Progenitor cell of endocrine pancreas (in vitro differentiated cells): ENCODE measurements around the gene GTPBP6. TPM values are rescaled to one million over a fixed set of nuclear protein-coding genes. Genes with fewer than 3 reads are reported as not detected.

ENCODE experiments used
- DNase-seq: peaks from one replicate; pipeline ENCODE4 v3.0.0; 2021; ENCODE audit warnings: low spot score; ENCODE audit not compliant: unreplicated experiment
- H3K27ac Mint-ChIP-seq: 2 replicates; pipeline ENCODE4 v1.8.0; 2021; ENCODE audit warnings: mild to moderate bottlenecking, moderate library complexity, mixed read lengths
- H3K27me3 Mint-ChIP-seq: 2 replicates; pipeline ENCODE4 v1.8.0; 2021; ENCODE audit warnings: mixed read lengths
- H3K36me3 Mint-ChIP-seq: 2 replicates; pipeline ENCODE4 v1.8.0; 2022; ENCODE audit warnings: mixed read lengths; ENCODE audit not compliant: insufficient read depth
- H3K4me1 Mint-ChIP-seq: 2 replicates; pipeline ENCODE4 v1.8.0; 2021; ENCODE audit warnings: low read depth, mixed read lengths
- H3K4me3 Mint-ChIP-seq: 2 replicates; pipeline ENCODE4 v1.8.0; 2021; ENCODE audit warnings: low read depth, mild to moderate bottlenecking, moderate library complexity, mixed read lengths
- H3K9me3 Mint-ChIP-seq: 2 replicates; pipeline ENCODE4 v1.8.0; 2021; ENCODE audit warnings: low read depth, mixed read lengths
- CTCF ChIP-seq: fragments of 200-600 bp; sonication (generic); IDR thresholded peaks from one replicate; pipeline ENCODE4 v1.5.0; 2021; ENCODE audit warnings: antibody characterized with exemption, mild to moderate bottlenecking; ENCODE audit not compliant: unreplicated experiment
- total RNA-seq: library from RNA; stranded (reverse); gene quantifications from 2 replicates; pipeline ENCODE4 v1.2.1, GENCODE V29; 2021

GTPBP6 gene
- total RNA-seq, 1 donor from 2014 or later: 72.7 TPM

- H3K4me3 Mint-ChIP-seq: no peak overlapping the region
- peaks cover 42% of the 10 kb centered on the region for H3K36me3 Mint-ChIP-seq
- no peak for TF ChIP-seq CTCF
- no peaks in the 10 kb centered on the region for H3K27me3 Mint-ChIP-seq
- peaks cover 15% of the 10 kb centered on the region for H3K9me3 Mint-ChIP-seq
- DNase-seq: no peak
- no peak overlapping the region for H3K27ac Mint-ChIP-seq
- peaks cover 1% of the 10 kb centered on the region for H3K4me1 Mint-ChIP-seq
Measured at GRCh38 chrX:362937-363620, 44.5 kb upstream of the GTPBP6 start.

- no peak overlapping the region for H3K4me3 Mint-ChIP-seq
- peaks cover 15% of the 10 kb centered on the region for H3K9me3 Mint-ChIP-seq
- H3K27me3 Mint-ChIP-seq: no peaks in the 10 kb centered on the region
- H3K4me1 Mint-ChIP-seq: peaks cover 1% of the 10 kb centered on the region
- no peak for TF ChIP-seq CTCF
- H3K36me3 Mint-ChIP-seq: peaks cover 46% of the 10 kb centered on the region
- H3K27ac Mint-ChIP-seq: no peak overlapping the region
- no peak for DNase-seq
Measured at GRCh38 chrX:362351-362750, 43.8 kb upstream of the GTPBP6 start.

GRCh38 chrX:361231-362145, 42.9 kb upstream of the GTPBP6 start:
- peaks cover 50% of the 10 kb centered on the region for H3K36me3 Mint-ChIP-seq
- peaks cover 15% of the 10 kb centered on the region for H3K9me3 Mint-ChIP-seq

GRCh38 chrX:360496-361150, 42.0 kb upstream of the GTPBP6 start:
- TF ChIP-seq CTCF: no peak
- Mint-ChIP-seq H3K27ac (no peak overlapping the region), H3K4me3 (no peak overlapping the region), H3K4me1 (no peaks in the 10 kb centered on the region), H3K9me3 (peaks cover 15% of the 10 kb centered on the region), H3K36me3 (peaks cover 55% of the 10 kb centered on the region), H3K27me3 (no peaks in the 10 kb centered on the region)
- DNase-seq: no peak

More at GRCh38 chrX:361231-362145, 42.9 kb upstream of the GTPBP6 start:
- Mint-ChIP-seq H3K4me1 (no peaks in the 10 kb centered on the region), H3K27ac (peak overlapping the region; percentile 77), H3K4me3 (no peak overlapping the region), H3K27me3 (no peaks in the 10 kb centered on the region)
- TF ChIP-seq CTCF: no peak
- no peak for DNase-seq

GRCh38 chrX:358651-359143, 40.1 kb upstream of the GTPBP6 start:
- no peak for DNase-seq
- Mint-ChIP-seq H3K36me3 (peaks cover 58% of the 10 kb centered on the region), H3K9me3 (peaks cover 15% of the 10 kb centered on the region), H3K4me3 (no peak overlapping the region), H3K27ac (no peak overlapping the region), H3K4me1 (no peaks in the 10 kb centered on the region), H3K27me3 (no peaks in the 10 kb centered on the region)
- no peak for TF ChIP-seq CTCF
